HL-60 (cell line): ENCODE results near the gene POU2AF3.
"Not testable (repeated sequence)": the region's sequence is repeated elsewhere in the genome, so short reads cannot be mapped to it uniquely, and the experiment has no call there.

ENCODE experiments used
- DNase-seq, 2 experiments: peaks; one replicate each; pipeline ENCODE4 v3.0.0-alpha.2; 2010 to 2020; ENCODE audit warnings: low read depth in 1 of 2, low spot score in 1 of 2
- H3K27ac ChIP-seq: fragments of 250-450 bp; sonication (Bioruptor Pico); replicated peaks from 2 replicates; pipeline ENCODE4 v1.5.1; 2020; ENCODE audit warnings: mild to moderate bottlenecking, moderate library complexity
- H3K27me3 ChIP-seq: fragments of 250-450 bp; sonication (Bioruptor Pico); 2 replicates; pipeline ENCODE4 v1.5.1; 2021; ENCODE audit warnings: mild to moderate bottlenecking, moderate library complexity; ENCODE audit not compliant: insufficient read depth, poor library complexity, severe bottlenecking
- H3K4me3 ChIP-seq: replicated peaks from 2 replicates; pipeline ENCODE4 v1.5.1; 2011; ENCODE audit warnings: mild to moderate bottlenecking, control low read depth, low read length; ENCODE audit not compliant: insufficient read depth
- CTCF ChIP-seq: IDR thresholded peaks from one replicate; pipeline ENCODE4 v1.5.1; 2011; ENCODE audit warnings: low read length, control low read depth, inconsistent platforms; ENCODE audit not compliant: insufficient read depth
- GABPA ChIP-seq: IDR thresholded peaks from 2 replicates; pipeline ENCODE4 v1.6.1; 2012; ENCODE audit warnings: low read depth
- POLR2AphosphoS5 ChIP-seq: IDR thresholded peaks from 2 replicates; pipeline ENCODE4 v1.6.1; 2012; ENCODE audit warnings: low read depth
- REST ChIP-seq: IDR thresholded peaks from 2 replicates; pipeline ENCODE4 v1.6.1; 2012; ENCODE audit warnings: low read depth; ENCODE audit not compliant: insufficient replicate concordance
- SPI1 ChIP-seq: IDR thresholded peaks from 2 replicates; pipeline ENCODE4 v1.6.1; 2012; ENCODE audit warnings: low read depth, mild to moderate bottlenecking, borderline replicate concordance

Gene POU2AF3

GRCh38 chr11:111310723-111311122 is 12.4 kb downstream of the POU2AF3 start:
- Histone ChIP-seq H3K27ac (no peak overlapping the region), H3K4me3 (no peak overlapping the region), H3K27me3 (no peaks in the 10 kb centered on the region)
- no peak for DNase-seq
- no peak for TF ChIP-seq SPI1
- no peak for TF ChIP-seq REST
- TF ChIP-seq CTCF: no peak
- TF ChIP-seq POLR2AphosphoS5: no peak
- no peak for TF ChIP-seq GABPA

- Histone ChIP-seq H3K4me3 (no peak overlapping the region), H3K27me3 (no peaks in the 10 kb centered on the region), H3K27ac (no peak overlapping the region)
- TF ChIP-seq POLR2AphosphoS5 (no peak), CTCF (no peak), GABPA (no peak)
- DNase-seq: no peak
Observed at GRCh38 chr11:111312076-111312475, 13.7 kb downstream of the POU2AF3 start.

GRCh38 chr11:111319296-111319695 is 20.9 kb downstream of the POU2AF3 start:
- Histone ChIP-seq H3K4me3 (no peak overlapping the region), H3K27me3 (peaks cover 4% of the 10 kb centered on the region)
- TF ChIP-seq GABPA (no peak), CTCF (no peak), SPI1 (no peak), REST (no peak), POLR2AphosphoS5 (no peak)

GRCh38 chr11:111320199-111320598 is 21.9 kb downstream of the POU2AF3 start:
- H3K4me3 ChIP-seq, H3K27ac ChIP-seq, DNase-seq, H3K27me3 ChIP-seq: not testable (repeated sequence)

More at GRCh38 chr11:111319296-111319695, 20.9 kb downstream of the POU2AF3 start:
- H3K27ac ChIP-seq: no peak overlapping the region
- DNase-seq: no peak
